HL-60/S4 treated with phorbol 12-myristate 13-acetate at 8.2 ng/mL for 4 days and 3 days (cell line): ENCODE results near the gene HSPBAP1.
"Not testable (repeated sequence)": the region's sequence is repeated elsewhere in the genome, so short reads cannot be mapped to it uniquely, and the experiment has no call there.

Experiments used
- in situ Hi-C: fragments of 300-500 bp; cut with MboI; formaldehyde crosslinking; loops from 2 replicates; pipeline ENCODE4 v1.15.0; 2022; ENCODE audit warnings: low sequenced_read_pairs

HSPBAP1 gene

DNA sequence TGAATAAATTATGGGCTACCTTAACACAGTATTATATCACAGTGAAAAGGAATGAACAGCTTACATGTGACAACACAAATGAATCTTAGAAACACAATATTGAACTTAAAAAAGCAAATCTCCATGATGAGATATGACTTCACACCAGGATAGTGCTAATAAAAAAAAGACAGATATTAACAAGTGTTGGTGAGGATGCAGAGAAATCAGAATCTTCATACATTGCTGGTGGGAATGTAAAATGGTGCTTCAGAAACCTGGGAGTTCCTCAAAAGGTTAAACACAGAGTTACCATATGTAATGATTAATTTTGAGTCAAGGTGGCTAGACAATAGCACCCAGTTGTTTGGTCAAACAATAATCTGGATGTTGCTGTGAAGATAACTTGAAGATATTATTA, 51.4 kb downstream of the HSPBAP1 start:
- in situ Hi-C loops: no loop called here

DNA sequence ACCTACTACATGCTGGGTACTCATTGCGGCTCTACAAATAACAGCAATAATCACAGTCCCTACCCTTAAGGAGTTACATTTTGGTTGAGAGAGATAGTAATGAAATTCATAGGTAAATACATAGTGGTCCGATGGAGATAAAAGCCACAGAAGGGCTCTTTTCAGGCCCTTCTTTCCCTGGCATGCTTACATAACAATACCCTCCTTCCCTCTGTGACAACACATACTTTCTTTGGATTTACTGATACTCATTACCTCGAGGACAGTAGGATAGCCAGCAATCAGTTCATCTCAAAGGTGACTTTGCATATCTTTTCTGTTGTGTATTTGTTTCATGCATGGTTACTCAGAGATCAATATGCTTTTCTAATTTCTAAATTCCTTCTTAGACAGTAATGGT, 54.5 kb downstream of the HSPBAP1 start:
- in situ Hi-C loops: no loop called here

DNA sequence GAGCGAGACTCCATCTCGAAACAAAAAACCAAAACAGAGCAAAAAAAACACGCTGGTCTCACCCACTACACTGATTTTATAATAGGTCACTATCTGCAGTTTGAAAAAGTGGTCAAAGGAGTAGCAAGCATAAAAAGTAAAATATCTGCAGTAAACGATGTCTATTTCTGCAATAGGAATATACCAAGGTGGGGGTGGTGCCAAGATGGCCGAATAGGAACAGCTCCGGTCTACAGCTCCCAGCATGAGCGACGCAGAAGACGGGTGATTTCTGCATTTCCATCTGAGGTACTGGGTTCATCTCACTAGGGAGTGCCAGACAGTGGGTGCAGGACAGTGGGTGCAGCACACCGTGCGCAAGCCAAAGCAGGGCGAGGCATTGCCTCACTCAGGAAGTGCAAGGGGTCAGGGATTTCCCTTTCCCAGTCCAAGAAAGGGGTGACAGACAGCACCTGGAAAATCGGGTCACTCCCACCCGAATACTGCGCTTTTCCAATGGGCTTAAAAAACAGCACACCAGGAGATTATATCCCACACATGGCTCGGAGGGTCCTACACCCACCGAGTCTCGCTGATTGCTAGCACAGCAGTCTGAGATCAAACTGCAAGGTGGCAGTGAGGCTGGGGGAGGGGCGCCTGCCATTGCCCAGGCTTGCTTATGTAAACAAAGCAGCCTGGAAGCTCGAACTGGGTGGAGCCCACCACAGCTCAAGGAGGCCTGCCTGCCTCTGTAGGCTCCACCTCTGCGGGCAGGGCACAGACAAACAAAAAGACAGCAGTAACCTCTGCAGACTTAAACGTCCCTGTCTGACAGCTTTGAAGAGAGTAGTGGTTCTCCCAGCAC, 60.7 kb downstream of the HSPBAP1 start:
- in situ Hi-C loops: not testable (repeated sequence)

DNA sequence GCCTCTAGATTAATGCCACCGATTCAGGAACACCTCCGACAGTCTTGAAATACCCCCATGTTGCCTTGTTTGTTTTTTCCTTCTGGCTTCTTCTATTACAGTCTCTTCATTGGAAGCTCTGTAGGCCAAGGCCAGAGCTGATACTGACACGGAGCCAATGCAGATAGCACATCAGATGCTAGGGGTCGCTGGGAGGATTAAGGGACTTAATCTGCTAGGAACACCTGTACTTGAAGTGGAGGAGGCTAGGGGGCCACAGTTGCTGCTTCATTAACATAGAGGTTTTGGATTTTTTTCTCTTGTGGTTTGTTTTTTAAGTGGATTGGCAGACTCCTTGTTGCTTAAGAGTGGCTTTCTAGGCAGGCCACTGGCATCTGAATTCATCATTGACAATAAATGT, 63.4 kb downstream of the HSPBAP1 start:
- in situ Hi-C loops: no loop called here

DNA sequence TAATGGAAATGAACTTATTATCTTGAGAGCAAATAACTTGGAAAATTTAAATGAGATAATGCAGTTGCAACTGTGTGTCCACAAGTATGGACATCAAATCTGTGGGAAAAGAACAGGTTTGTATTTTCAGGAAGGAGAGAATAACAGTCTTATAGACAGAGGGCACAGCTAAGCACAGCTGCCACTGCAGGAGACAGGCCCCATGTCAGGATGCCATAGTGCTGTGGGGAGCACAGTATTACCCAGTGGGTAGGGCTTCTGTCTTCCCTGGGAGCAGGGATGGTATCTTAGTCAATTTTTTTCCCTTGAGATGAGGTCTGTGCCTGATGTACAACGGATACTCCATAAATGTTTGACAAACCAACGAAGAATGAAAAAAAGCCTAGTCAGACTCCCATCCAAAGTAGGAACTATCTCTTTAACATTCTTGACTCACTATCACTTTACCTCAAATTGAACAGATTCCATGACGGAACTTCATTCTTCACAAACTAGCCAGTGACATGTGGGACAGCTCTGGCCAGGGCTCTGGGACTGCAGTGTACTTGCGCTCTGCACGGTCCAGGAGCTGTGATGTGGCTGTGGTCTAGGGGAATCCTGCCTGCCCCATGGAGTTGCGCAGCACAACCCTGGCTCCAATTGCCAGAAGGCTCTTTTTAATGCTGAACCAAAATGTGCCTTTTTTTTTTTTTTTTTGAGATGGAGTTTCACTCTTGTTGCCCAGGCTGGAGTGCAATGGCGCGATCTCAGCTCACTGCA, 64.7 kb downstream of the HSPBAP1 start:
- in situ Hi-C loops: no loop called here

DNA sequence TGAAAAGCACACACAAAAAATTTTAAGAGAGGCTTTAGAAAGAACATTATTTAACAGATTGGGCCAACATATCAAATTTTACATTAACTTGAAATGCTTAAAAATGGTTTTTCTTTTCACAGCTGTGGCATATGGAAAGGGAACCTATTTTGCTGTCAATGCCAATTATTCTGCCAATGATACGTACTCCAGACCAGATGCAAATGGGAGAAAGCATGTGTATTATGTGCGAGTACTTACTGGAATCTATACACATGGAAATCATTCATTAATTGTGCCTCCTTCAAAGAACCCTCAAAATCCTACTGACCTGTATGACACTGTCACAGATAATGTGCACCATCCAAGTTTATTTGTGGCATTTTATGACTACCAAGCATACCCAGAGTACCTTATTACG, 65.4 kb downstream of the HSPBAP1 start:
- in situ Hi-C loops: no loop called here

DNA sequence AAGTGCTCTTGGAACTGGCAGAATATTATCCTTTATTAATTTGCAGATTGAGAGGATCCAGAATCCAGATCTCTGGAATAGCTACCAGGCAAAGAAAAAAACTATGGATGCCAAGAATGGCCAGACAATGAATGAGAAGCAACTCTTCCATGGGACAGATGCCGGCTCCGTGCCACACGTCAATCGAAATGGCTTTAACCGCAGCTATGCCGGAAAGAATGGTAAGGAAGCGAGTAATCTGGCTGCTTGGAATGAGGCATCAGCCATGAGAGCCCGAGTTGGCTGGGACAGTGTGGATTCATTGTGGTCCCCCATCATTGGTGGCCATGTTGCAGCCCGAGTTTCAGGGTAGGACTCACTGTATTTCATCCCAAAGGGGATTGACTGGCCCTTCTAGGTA, 65.9 kb downstream of the HSPBAP1 start:
- in situ Hi-C loops: no loop called here

DNA sequence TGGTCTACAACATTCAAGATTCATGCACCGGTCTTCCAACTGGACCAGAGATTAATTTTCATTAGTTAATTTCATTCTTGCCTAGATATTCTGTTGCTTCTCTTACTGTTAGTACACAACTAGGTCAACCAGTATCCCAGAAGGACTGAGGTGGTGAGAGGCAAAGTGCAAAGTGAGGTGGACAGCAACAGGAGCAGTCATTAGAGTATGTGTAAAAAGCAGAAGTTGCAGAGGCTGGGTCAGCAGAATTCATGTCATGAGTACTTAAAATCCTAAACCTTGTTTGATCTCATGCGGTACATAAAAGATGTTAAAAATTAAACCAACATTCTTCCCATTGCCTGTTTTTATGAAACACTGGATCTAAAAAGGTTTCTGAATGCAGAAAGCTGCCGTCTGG, 66.3 kb downstream of the HSPBAP1 start:
- in situ Hi-C loops: no loop called here

DNA sequence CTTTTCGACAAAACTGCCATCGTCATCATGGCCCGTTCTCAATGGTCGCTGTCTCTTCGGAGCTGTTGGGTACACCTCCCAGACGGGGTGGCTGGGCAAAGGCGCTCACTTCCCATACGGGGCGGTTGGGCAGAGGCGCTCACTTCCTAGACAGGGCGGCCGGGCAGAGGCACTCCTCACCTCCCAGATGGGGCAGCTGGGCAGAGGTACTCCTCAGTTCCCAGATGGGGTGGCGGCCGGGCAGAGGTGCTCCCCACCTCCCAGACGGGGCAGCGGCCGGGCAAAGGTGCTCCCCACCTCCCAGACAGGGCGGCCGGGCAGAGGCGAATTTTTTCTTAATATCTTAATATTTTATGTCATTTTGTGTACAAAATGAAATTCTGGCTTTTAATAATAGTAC, 68.5 kb downstream of the HSPBAP1 start:
- in situ Hi-C loops: no loop called here

DNA sequence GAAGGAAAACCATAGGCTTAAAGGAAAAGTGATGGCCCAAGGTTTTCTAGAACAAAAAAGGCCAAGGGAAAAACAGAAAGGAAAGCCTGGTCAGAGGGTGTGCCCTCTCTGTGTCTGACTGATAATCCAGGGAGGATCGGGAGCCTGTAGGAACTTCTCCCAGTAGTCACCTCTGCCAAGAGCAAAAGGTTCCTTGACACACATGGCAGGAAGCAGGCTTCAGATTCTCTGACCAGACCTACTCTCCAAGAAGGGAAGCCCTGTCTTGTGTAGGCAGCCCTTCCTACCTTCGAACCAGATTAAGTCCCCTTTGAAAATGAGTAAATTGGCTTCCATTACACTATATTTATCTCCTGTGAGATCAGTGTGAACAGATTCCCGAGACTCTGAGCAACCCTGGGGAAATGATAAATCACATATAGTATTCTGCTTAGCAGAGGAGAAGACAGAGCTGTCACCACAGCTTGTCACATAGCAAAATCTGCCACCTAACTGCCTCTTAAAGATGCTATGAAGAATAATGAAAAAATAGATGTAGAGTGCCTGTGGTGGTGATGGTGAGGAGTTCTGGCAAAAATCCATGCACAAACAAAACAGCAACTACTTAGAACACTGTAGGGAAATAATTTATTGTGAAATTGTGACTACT, 74.2 kb downstream of the HSPBAP1 start:
- in situ Hi-C loops: no loop called here

DNA sequence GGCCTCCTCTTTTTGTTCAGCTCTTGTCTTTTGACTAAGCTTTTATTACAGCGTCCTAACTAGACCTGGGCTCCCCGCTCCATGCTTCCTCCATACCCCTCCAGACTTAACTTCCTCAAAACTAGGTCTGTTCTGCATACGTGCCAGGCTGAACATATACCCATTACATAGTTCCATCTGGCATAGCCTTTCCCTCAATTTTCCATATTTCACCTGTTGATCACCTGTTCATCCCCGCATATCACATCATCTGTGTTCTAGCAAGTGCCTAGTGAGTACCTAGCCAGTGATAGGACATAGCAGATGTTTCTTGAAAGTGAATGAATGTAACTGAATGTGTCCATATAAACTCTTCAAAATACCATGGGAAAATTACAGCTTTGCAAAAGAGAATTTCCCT, 77.0 kb downstream of the HSPBAP1 start:
- in situ Hi-C loops: no loop called here

DNA sequence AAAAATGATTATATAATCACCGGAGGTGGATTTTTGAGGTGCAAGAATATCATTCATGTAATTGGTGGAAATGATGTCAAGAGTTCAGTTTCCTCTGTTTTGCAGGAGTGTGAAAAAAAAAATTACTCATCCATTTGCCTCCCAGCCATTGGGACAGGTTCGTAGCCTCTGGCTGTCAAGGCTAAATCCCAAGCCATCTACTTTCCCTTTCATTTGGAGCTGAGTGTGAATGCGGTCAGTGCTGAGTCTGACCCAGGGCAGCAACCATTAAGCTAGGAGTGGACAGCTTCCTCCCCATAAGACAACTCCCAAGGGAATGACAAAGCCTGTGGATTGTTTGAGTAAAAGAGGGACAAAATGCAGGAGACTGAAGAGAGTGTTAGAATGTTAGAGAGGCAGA, 79.4 kb downstream of the HSPBAP1 start:
- in situ Hi-C loops: no loop called here

DNA sequence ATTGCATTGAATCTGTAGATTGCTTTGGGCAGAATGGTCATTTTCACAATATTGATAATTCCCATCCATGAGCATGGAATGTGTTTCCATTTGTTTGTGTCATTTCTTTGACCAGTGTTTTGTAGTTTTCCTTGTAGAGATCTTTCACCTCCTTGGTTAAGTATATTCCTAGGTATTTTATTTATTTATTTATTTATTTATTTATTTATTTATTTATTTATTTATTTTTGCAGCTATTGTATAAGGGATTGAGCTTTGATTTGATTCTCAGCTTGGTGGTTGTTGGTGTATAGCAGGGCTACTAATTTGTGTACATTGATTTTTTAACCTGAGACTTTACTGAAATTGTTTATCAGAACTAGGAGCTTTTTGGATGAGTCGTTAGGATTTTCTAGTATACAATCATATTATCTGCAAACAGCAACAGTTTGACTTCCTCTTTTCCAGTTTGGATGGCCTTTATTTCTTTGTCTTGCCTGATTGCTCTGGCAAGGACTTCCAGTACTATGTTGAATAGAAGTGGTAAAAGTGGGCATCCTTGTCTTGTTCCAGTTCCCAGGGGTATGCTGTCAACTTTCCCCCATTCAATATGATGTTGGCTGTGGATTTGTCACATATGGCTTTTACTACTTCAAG, 82.9 kb downstream of the HSPBAP1 start:
- in situ Hi-C loops: not testable (repeated sequence)

DNA sequence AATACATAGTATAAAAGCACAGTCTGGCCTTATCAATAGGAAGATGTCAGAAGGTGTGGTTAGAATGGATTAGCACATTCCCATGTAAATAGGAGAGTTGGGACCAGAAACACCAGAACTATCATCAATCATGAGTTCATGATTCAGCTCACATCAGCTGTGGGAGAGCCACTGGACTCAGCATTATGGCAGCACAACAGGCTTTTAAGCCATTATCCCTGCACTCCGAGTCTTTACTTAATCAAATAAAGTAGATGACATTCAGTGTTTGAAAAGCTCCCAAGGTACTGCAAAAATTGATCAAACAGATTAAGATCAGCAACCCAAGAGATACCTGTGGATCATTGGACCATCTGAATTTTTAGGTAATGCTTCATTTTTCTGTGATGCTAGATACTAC, 88.3 kb downstream of the HSPBAP1 start:
- in situ Hi-C loops: no loop called here

DNA sequence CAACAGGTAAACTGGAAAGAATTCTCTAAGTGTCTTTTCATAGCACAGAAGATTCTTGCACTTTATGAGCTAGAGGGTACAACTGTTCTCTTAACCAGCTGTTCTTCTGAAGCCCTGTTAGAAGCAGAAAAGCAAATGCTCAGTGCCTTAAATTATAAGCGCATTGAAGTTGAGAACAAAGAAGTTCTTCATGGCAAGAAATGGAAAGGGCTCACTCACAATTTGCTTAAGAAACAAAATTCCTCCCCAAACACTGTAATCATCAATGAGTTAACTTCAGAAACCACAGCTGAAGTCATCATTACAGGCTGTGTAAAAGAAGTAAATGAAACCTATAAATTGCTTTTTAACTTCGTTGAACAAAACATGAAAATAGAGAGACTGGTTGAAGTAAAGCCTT, 93.4 kb downstream of the HSPBAP1 start:
- in situ Hi-C loops: no loop called here

DNA sequence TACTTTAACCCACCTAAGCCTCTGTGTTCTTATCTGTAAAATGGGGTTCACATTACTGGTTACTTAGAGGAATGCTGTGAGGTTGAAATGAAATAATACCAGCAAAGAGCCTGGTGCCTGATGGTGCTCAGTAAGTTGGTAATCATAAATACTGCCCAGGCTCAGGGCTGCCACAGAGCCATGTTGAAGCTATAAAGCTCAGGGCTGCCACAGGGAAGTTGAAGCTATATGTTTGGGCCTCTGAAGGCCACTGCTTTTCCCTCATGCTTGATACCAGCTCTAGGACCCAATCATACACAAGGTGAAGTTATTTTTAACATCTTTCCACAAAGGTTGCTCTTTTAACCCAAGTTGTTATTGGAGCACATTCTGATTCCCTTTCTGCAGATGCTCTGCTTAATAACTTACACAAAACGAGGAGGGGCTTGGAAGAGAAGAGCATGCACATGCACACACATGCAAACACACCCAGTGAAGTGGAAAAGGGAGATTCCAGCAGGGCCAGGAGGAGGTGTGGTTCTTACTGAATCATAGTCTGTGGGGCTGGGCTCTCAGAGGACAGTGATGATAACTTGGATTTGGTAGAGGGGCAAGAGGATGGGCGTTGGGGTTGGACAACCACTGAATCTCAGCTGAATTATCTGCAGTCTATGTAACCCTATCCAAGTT, 95.5 kb downstream of the HSPBAP1 start:
- in situ Hi-C loops: no loop called here

DNA sequence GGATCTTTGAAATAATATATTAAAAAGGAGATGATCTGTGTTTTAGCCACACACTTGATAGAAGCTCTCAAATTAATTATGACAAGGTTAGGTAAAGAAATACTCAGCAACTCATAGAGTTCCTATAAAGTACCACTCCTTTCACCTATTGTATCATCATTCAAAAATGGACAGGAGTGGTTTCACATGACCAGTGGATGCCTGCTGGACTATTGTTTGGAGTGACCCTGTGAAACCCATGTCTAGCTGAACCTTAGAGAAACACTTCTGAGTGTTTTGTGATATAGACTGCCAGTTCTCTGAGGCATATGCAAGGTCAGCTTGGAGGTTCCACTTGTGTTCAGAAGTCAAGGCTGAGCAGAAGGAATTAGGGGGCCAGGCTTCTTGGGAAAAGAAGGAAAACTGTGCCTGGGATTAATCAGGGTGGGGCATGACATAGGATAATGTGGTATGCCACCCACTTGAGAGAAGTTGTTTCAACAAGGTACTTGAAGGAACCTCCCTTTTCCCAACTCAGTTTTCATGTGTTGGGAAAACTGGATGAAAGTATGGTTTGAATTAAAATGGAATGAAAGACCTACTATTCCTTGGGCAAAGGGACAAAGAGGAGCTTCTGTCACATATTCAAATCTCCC, 97.6 kb downstream of the HSPBAP1 start:
- in situ Hi-C loops: no loop called here

DNA sequence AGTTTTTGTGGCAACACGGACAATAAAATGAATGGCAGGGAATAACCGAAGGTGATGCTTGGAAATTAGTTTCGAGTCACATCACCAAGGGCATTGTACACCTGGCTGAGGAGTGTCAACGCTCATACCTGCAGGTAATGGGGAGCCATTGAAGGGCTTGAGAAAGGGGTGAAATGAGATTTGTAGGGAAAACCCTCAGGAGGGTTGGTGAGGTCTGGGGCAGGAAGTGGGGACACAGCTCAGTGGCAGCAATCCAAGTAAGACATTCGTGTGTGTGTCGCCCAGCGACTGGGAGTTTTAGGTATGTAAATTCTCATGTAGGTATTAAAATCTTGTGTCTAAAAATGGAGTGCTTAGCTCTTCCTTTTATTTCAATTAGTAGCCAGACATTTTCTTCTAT, 98.7 kb downstream of the HSPBAP1 start:
- in situ Hi-C loops: no loop called here

DNA sequence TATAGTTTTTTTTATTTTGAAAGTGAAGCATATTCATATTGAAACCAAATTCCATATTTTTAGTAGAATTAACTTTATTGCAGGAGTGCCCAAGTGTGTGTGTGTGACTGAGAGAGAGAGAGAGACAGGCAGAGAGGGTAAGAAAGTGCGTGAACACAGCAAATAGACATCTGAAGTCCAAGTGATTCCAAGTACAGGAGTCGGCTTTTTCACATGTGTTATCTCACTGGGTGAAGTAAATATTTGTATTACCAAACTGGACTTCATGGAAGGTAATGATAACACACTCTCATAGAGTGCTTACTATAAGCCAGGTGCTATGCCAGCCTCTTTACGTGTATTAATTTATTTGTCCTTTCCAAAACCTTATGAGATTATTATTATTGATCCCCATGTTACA, 101.0 kb downstream of the HSPBAP1 start:
- in situ Hi-C loops: no loop called here

DNA sequence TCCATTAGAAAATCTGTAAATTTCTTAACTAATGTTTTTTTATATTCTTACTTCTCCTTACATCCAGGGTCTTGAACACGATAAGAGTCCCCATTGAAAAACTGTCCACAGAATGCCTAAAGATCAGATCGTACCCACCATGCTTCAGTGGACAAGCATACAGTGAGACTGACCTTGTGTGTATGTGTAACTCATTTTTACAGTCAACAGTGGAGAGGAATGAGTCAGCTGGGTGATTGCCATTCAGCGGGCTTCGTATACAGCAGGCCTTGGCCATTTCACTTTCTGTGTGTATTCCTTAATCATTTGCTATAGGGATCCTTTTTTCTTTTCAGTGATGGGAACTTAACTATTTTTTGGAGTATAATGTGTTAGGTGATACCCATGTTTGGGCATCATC, 102.4 kb downstream of the HSPBAP1 start:
- in situ Hi-C loops: no loop called here
